Stimulated activated naive CD4-positive, alpha-beta T cell (primary cell): Measurements from ENCODE around the gene RYR2.
"Not testable (repeated sequence)": the region's sequence is repeated elsewhere in the genome, so short reads cannot be mapped to it uniquely, and the experiment has no call there.

ENCODE experiments used
- DNase-seq, 6 experiments: peaks; one replicate each; lab custom pipeline; 2025; lab: John Stamatoyannopoulos, UW

Gene RYR2

GRCh38 chr1:237565236-237565635 is 523.3 kb downstream of the RYR2 start:
- DNase-seq, result no peak

GRCh38 chr1:237566581-237566980 is 524.6 kb downstream of the RYR2 start:
- no peak for DNase-seq

GRCh38 chr1:237568955-237569354 is 527.0 kb downstream of the RYR2 start:
- no peak for DNase-seq

GRCh38 chr1:237570530-237570929 is 528.5 kb downstream of the RYR2 start:
- no peak for DNase-seq

- DNase-seq, result no peak
Measured at GRCh38 chr1:237574536-237574935, 532.6 kb downstream of the RYR2 start.

DNA sequence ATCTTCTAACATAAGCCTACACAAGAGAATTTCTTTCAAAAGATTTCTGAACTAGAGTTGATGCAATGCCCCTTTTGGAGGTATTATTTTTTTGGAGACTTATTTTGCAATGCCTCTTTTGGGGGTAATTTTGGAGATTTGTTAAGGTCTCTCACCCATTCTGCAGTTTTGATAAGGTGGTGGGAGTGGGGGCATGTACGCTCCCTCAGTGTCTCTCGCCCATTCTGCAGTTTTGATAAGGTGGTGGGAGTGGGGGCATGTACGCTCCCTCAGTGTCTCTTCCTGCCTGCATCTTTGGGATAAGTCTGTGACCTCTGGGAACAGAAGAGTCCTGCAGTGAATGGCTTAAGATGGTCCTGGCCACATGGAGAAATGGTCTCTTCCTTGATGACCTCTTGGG is 536.6 kb downstream of the RYR2 start:
- no peak for DNase-seq

- DNase-seq, result no peak
Measured at GRCh38 chr1:237580726-237581125, 538.7 kb downstream of the RYR2 start.

DNA sequence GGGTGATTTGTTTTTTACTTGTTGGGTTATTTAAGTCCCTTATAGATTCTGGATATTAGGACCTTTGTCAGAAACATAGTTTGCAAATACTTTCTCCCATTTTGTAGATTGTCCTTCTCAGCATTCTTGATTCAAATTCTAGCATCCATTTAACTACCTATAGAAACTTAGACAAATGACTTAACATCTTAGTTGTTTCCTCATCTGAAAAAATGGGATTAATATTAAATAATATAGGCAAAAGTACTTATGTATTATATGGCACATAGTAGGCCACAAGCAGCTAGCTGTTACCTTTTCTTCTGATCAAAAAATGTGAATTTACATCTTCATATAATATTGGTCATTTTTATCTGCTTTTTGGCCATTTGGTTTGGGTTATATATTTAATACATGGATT is 541.3 kb downstream of the RYR2 start:
- DNase-seq, result no peak

DNA sequence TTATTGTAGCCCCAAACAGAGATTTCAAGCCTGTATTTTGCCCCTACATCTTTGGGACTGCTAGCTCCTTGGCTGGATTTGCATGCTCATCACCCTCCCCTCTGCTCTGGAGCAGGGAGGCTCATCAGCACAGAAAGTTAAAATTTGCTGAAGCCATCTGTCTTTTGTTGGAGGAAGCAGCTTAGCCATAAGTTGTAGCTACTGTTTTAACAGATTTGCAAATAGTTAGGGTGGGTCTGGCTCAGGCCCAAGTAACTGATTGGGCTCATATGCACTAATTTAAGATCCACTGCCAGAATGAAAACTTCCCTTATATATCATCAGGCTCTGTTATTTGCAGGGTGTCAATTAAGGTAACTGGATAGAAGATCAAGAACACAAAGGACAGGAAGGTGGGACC is 541.8 kb downstream of the RYR2 start:
- no peak for DNase-seq

DNA sequence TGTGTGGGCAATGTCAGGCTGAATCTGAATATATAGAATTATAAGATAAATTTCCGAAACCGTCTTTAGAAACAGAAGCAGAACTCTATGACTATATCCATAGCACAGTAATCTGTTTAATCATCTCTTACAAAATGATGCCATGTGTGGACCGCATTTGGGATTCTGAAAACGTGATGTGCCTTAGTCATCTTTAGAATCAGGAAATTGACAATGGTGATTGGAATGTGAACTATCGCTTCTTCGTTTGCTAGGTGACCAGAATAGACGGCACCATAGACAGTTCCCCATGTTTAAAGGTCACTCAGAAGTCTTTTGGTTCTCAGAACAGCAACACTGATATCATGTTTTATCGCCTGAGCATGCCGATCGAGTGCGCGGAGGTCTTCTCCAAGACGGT is 548.4 kb downstream of the RYR2 start:
- no peak for DNase-seq

GRCh38 chr1:237591353-237591752 is 549.4 kb downstream of the RYR2 start:
- no peak for DNase-seq

- not testable (repeated sequence) for DNase-seq
Measured at GRCh38 chr1:237603036-237603568, 561.1 kb downstream of the RYR2 start.

DNA sequence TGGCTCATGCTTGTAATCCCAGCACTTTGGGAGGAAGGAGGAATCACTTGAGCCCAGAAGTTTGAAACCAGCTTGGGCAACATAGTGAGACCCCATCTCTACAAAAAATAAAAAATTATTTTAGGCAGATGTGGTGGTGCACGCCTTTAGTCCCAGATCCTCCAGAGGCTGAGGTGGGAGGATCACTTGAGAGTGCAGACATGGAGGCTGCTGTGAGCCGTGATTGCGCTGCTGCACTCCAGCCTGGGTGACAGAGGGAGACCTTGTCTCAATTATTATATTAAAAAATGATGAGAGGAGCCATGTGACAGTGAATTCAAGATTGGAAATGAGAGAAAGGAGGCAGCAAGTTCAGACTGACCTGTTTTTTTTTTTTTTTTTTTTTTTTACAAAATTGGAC is 566.4 kb downstream of the RYR2 start:
- no peak for DNase-seq

GRCh38 chr1:237610157-237610556 is 568.2 kb downstream of the RYR2 start:
- DNase-seq, result no peak

DNA sequence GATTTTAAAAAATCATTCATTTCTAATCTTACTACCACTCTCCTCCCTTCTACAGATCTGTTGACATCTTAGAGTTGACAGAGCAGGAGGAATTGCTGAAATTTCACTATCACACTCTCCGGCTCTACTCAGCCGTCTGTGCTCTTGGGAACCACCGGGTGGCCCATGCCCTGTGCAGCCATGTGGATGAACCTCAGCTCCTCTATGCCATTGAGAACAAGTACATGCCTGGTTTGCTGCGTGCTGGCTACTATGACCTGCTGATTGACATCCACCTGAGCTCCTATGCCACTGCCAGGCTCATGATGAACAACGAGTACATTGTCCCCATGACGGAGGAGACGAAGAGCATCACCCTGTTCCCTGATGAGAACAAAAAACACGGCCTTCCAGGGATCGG is 572.0 kb downstream of the RYR2 start:
- DNase-seq, result no peak

DNA sequence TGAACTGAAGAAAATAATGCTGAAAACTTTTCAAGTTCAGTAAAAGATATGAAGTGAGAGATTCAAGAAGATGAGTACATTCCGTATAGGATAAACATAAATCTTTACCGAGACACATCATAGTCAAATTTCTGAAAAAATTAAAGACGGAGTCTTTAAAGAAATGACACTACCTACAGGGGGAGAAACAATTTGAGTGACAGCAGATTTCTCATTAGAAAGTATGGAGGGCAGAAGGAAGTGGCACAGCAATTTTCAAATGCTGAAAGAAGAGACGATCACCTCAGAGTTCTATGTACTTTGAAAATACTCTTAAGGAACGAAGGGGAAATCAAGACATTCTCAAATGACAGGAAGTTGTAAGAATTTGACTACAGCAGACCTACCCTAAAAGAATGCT is 577.6 kb downstream of the RYR2 start:
- DNase-seq, result no peak

DNA sequence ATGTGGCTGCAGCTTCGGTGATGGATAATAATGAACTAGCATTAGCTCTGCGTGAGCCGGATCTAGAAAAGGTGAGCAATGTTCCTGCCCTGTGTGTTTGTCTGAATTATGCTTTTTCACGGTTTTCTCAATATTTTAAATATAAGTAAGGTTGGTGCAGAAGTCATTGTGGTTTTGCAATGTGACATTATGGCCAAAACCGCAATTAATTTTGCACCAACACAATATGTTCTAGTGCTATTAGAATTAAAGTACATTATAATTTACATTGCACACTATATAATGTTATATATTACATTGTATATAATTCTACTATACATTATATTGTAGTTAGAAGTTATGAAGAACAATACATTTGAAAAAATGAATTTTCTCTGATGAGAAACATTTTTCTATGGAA is 592.9 kb downstream of the RYR2 start:
- no peak for DNase-seq

DNA sequence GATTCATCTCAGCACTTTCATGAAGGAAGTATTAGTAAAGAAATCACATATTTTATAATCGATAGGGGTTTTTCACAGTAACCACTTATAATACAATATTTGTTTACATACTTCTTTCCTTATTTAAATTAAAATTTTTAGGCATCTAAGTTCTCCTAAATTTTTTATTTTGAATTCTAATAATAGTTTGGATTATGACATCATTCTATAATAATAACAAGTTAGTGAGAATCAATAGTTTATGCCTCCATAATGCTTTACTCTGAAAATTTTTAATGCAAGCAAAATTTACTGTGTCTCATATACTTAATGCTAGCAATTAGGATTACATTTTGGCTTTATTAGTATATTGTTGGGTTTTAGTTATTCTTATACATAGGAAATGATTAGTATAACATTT is 596.6 kb downstream of the RYR2 start:
- DNase-seq, result no peak

GRCh38 chr1:237640011-237640671 is 598.2 kb downstream of the RYR2 start:
- no peak for DNase-seq

DNA sequence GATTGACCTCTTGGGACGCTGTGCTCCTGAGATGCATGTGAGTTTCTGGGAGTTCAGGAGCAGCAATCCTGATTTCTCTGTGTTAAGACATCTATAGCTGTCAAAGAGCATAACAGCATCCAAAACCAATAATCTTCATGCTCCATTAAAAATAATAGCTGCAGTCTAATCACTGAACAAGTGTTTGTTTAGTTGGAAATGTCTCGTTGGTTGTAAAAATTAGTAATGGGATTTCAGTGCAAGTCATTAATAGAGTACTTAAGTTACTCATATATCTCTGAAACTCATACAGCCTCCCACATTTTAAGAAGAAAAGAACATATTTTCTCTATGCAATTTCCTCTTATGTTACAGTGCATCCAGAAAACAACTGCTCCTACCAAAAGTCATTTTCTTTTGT is 599.0 kb downstream of the RYR2 start:
- DNase-seq, result no peak

DNA sequence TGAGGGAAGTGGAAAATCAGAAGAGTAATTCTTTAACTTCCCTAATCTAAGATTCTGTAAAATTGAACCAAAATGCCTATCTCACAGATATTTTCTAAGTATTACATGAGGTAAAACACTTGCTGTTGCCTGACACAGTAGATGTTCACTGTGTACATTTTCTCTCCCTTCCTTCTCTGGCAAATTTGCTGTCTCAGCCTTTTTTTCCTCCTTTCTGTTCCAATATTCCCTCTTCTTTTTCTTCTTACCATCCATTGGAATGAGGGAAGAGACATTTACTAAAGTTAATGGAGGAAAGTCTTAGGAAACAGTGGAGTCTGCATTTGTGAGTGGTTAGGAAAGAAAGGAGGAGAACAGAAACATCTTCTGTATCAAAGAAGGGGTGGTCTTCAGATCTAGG is 608.8 kb downstream of the RYR2 start:
- no peak for DNase-seq

GRCh38 chr1:237655778-237656177 is 613.8 kb downstream of the RYR2 start:
- DNase-seq, result no peak

DNA sequence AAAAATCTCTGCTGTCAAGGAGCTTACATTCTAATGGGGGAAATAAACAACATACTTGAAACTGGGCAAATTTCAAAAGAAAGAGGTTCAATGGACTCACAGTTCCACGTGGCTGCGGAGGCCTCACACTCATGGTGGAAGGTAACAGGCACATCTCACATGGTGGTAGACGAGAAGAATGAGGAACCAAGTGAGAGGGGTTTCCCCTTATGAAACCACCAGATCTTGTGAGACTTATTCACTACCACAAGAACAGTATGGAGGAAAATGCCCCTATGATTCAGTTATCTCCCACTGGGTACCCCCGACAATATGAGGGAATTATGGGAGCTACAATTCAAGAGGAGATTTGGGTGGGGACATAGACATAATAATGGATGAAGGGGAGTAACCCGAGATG is 622.4 kb downstream of the RYR2 start:
- DNase-seq, result no peak

DNA sequence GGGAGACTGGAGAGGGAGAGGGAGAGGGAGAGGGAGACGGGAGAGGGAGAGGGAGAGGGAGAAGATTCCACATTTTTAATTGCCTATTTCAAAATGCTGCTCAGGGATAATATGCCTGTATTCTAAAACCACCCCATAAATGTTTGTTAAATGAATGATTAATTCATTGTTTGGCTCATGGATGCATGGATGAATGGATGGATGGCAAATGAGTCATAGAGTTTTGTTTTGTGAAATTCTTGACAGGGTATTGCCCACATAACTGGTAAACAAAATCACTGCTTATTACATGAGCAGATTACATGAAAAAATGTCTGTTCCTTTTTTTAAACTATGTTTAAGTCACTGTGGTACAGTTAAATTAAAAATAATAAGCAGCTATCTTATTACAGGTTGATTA is 628.3 kb downstream of the RYR2 start:
- DNase-seq, result no peak
